Activated CD4-positive, CD25-positive, alpha-beta regulatory T cell treated with anti-CD3 and anti-CD28 coated beads, Interleukin-2, amount 50 U/mL, for 72 hours (primary cell): Measurements from ENCODE around the gene CDKL1.

Source experiments
- DNase-seq: peaks from one replicate; pipeline ENCODE4 v3.0.0; 2021

The CDKL1 gene

GRCh38 chr14:50396631-50397389 lies at the start of gene CDKL1:
TSS of gene CDKL1 (minus strand) at chr14:50396881. CDS start at chr14:50395868, 1,013 bp downstream.
- peak; percentile 52 for DNase-seq

- DNase-seq: no peak
These were observed 37.8 kb upstream of the CDKL1 start for GRCh38 chr14:50434528-50434927.

GRCh38 chr14:50432131-50432530 lies 35.5 kb upstream of the CDKL1 start:
- DNase-seq: no peak

GRCh38 chr14:50425816-50426215 lies 29.1 kb upstream of the CDKL1 start:
- DNase-seq: no peak

- DNase-seq: no peak
These were observed 28.4 kb upstream of the CDKL1 start for GRCh38 chr14:50425105-50425504.

GRCh38 chr14:50423529-50423928 lies 26.8 kb upstream of the CDKL1 start:
- DNase-seq: no peak

GRCh38 chr14:50421499-50421898 lies 24.8 kb upstream of the CDKL1 start:
- DNase-seq: no peak

GRCh38 chr14:50417853-50418252 lies 21.2 kb upstream of the CDKL1 start:
- DNase-seq: no peak

- DNase-seq: no peak
These were observed 14.2 kb upstream of the CDKL1 start for GRCh38 chr14:50410921-50411320.

- DNase-seq: no peak
These were observed 13.4 kb upstream of the CDKL1 start for GRCh38 chr14:50410071-50410470.

- no peak for DNase-seq
These were observed 10.6 kb upstream of the CDKL1 start for GRCh38 chr14:50407111-50407812.

- DNase-seq: no peak
These were observed 6.7 kb upstream of the CDKL1 start for GRCh38 chr14:50403419-50403818.

- no peak for DNase-seq
These were observed 6.3 kb upstream of the CDKL1 start for GRCh38 chr14:50402965-50403364.

GRCh38 chr14:50400461-50400860 lies 3.8 kb upstream of the CDKL1 start:
- DNase-seq: no peak

- DNase-seq: no peak
These were observed 2.8 kb upstream of the CDKL1 start for GRCh38 chr14:50399251-50400032.

- DNase-seq: no peak
These were observed 1.5 kb upstream of the CDKL1 start for GRCh38 chr14:50398189-50398580.

GRCh38 chr14:50397390-50398188 lies 908 bp upstream of the CDKL1 start:
- no peak for DNase-seq

GRCh38 chr14:50395448-50395847 lies 1.2 kb downstream of the CDKL1 start:
- no peak for DNase-seq

- no peak for DNase-seq
These were observed 2.0 kb downstream of the CDKL1 start for GRCh38 chr14:50394713-50395112.

- DNase-seq: no peak
These were observed 6.8 kb downstream of the CDKL1 start for GRCh38 chr14:50389668-50390441.

- DNase-seq: no peak
These were observed 8.3 kb downstream of the CDKL1 start for GRCh38 chr14:50388256-50388931.
